Measurements from ENCODE around the gene STEAP3.
"Not testable (repeated sequence)": the region's sequence is repeated elsewhere in the genome, so short reads cannot be mapped to it uniquely, and the experiment has no call there.

STEAP3 gene

GRCh38 chr2:119264781-119265692, 41.4 kb downstream of the STEAP3 start:
- FAIRE-seq (no peak), DNase-seq (ENCODE audit: insufficient read length, low spot score) (peak; percentile 50)
- TF ChIP-seq POLR2A (IDR thresholded peaks at IDR 0.05; ENCODE audit: low read depth, low read length), result no peak

- no peak for FAIRE-seq
- no peak for TF ChIP-seq POLR2A (IDR thresholded peaks at IDR 0.05; ENCODE audit: low read depth, low read length)
- no peak for DNase-seq (ENCODE audit: insufficient read length, low spot score)
These were observed 42.0 kb downstream of the STEAP3 start for GRCh38 chr2:119265693-119266066.

GRCh38 chr2:119266091-119266589, 42.5 kb downstream of the STEAP3 start:
- DNase-seq (ENCODE audit: insufficient read length, low spot score) (no peak), FAIRE-seq (no peak)
- TF ChIP-seq POLR2A (IDR thresholded peaks at IDR 0.05; ENCODE audit: low read depth, low read length), result no peak

GRCh38 chr2:119267604-119268003, 44.0 kb downstream of the STEAP3 start:
- FAIRE-seq (no peak), DNase-seq (ENCODE audit: insufficient read length, low spot score) (no peak)
- no peak for TF ChIP-seq POLR2A (IDR thresholded peaks at IDR 0.05; ENCODE audit: low read depth, low read length)

- FAIRE-seq (no peak), DNase-seq (ENCODE audit: insufficient read length, low spot score) (no peak)
- no peak for TF ChIP-seq POLR2A (IDR thresholded peaks at IDR 0.05; ENCODE audit: low read depth, low read length)
These were observed 53.2 kb downstream of the STEAP3 start for GRCh38 chr2:119276864-119277263.

- not testable (repeated sequence) for FAIRE-seq; DNase-seq (ENCODE audit: insufficient read length, low spot score)
These were observed 54.8 kb downstream of the STEAP3 start for GRCh38 chr2:119278385-119278784.

GRCh38 chr2:119278946-119279345, 55.3 kb downstream of the STEAP3 start:
- DNase-seq (ENCODE audit: insufficient read length, low spot score) (no peak), FAIRE-seq (no peak)
- TF ChIP-seq POLR2A (IDR thresholded peaks at IDR 0.05; ENCODE audit: low read depth, low read length), result no peak

GRCh38 chr2:119279666-119280065, 56.0 kb downstream of the STEAP3 start:
- no peak for FAIRE-seq
- no peak for DNase-seq (ENCODE audit: insufficient read length, low spot score)
- no peak for TF ChIP-seq POLR2A (IDR thresholded peaks at IDR 0.05; ENCODE audit: low read depth, low read length)

- FAIRE-seq, result no peak
These were observed 57.0 kb downstream of the STEAP3 start for GRCh38 chr2:119280680-119281079.

GRCh38 chr2:119282146-119282995, 58.7 kb downstream of the STEAP3 start:
- TF ChIP-seq POLR2A (IDR thresholded peaks at IDR 0.05; ENCODE audit: low read depth, low read length), result no peak
- FAIRE-seq (no peak), DNase-seq (ENCODE audit: insufficient read length, low spot score) (no peak)

More at GRCh38 chr2:119280680-119281079, 57.0 kb downstream of the STEAP3 start:
- DNase-seq (ENCODE audit: insufficient read length, low spot score), result no peak
- no peak for TF ChIP-seq POLR2A (IDR thresholded peaks at IDR 0.05; ENCODE audit: low read depth, low read length)

GRCh38 chr2:119282996-119283511, 59.4 kb downstream of the STEAP3 start:
- no peak for TF ChIP-seq POLR2A (IDR thresholded peaks at IDR 0.05; ENCODE audit: low read depth, low read length)
- no peak for FAIRE-seq

GRCh38 chr2:119283873-119284331, 60.3 kb downstream of the STEAP3 start:
- DNase-seq (ENCODE audit: insufficient read length, low spot score) (peak; percentile 88), FAIRE-seq (peak; percentile 94)
- TF ChIP-seq POLR2A (IDR thresholded peaks at IDR 0.05; ENCODE audit: low read depth, low read length), result no peak

More at GRCh38 chr2:119282996-119283511, 59.4 kb downstream of the STEAP3 start:
- DNase-seq (ENCODE audit: insufficient read length, low spot score), result no peak

GRCh38 chr2:119286661-119287060, 63.0 kb downstream of the STEAP3 start:
- no peak for FAIRE-seq
- TF ChIP-seq POLR2A (IDR thresholded peaks at IDR 0.05; ENCODE audit: low read depth, low read length), result no peak
- no peak for DNase-seq (ENCODE audit: insufficient read length, low spot score)

GRCh38 chr2:119288576-119288975, 64.9 kb downstream of the STEAP3 start:
- FAIRE-seq, result no peak
- TF ChIP-seq POLR2A (IDR thresholded peaks at IDR 0.05; ENCODE audit: low read depth, low read length), result no peak
- DNase-seq (ENCODE audit: insufficient read length, low spot score), result no peak

Data from H54 (cell line).